ENCODE measurements around the gene TUBB.

TUBB gene

GRCh38 chr6:30719791-30720737 lies at the start of gene TUBB:
Gene TUBB, plus strand, starts transcription at chr6:30720352. Its CDS starts 155 bp downstream, at chr6:30720507.
- DNase-seq (ENCODE audit: low read depth in 1 of 2, low spot score in 1 of 2) = peak; percentile 84 to 92

GRCh38 chr6:30670760-30671527 lies 49.2 kb upstream of the TUBB start:
- no peak for DNase-seq (ENCODE audit: low read depth in 1 of 2, low spot score in 1 of 2)

- peak; percentile 77 to 80 for DNase-seq (ENCODE audit: low read depth in 1 of 2, low spot score in 1 of 2)
Observed at GRCh38 chr6:30672445-30673253, 47.5 kb upstream of the TUBB start, which contains the start of gene DHX16. Gene DHX16, minus strand, starts transcription at chr6:30673006. Its CDS starts 165 bp downstream, at chr6:30672841.

GRCh38 chr6:30676660-30677285 lies 43.4 kb upstream of the TUBB start:
- no peak for DNase-seq (ENCODE audit: low read depth in 1 of 2, low spot score in 1 of 2)

GRCh38 chr6:30678964-30679726 lies 41.0 kb upstream of the TUBB start:
- DNase-seq (ENCODE audit: low read depth in 1 of 2, low spot score in 1 of 2) = peak; percentile 90 to 93

GRCh38 chr6:30679765-30680535 lies 40.2 kb upstream of the TUBB start:
- no peak for DNase-seq (ENCODE audit: low read depth in 1 of 2, low spot score in 1 of 2)

- DNase-seq (ENCODE audit: low read depth in 1 of 2, low spot score in 1 of 2) = no peak
Observed at GRCh38 chr6:30681766-30682142, 38.4 kb upstream of the TUBB start.

GRCh38 chr6:30682143-30683117 lies 37.7 kb upstream of the TUBB start:
- DNase-seq (ENCODE audit: low read depth in 1 of 2, low spot score in 1 of 2) = peak; percentile 78 to 85

- no peak for DNase-seq (ENCODE audit: low read depth in 1 of 2, low spot score in 1 of 2)
Observed at GRCh38 chr6:30683183-30683979, 36.8 kb upstream of the TUBB start.

GRCh38 chr6:30683980-30684338 lies 36.2 kb upstream of the TUBB start:
- DNase-seq (ENCODE audit: low read depth in 1 of 2, low spot score in 1 of 2) = no peak

GRCh38 chr6:30684386-30685156 lies 35.6 kb upstream of the TUBB start:
- peak in 1 of 2 donors; percentile 30 for DNase-seq (ENCODE audit: low read depth in 1 of 2, low spot score in 1 of 2)

- DNase-seq (ENCODE audit: low read depth in 1 of 2, low spot score in 1 of 2) = no peak
Observed at GRCh38 chr6:30685157-30686008, 34.8 kb upstream of the TUBB start.

- peak; percentile 71 to 75 for DNase-seq (ENCODE audit: low read depth in 1 of 2, low spot score in 1 of 2)
Observed at GRCh38 chr6:30686009-30686907, 33.9 kb upstream of the TUBB start, which contains the start of gene PPP1R18. Gene PPP1R18, minus strand, starts transcription at chr6:30686645. Its CDS starts 627 bp downstream, at chr6:30686018.

- DNase-seq (ENCODE audit: low read depth in 1 of 2, low spot score in 1 of 2) = peak; percentile 42 to 66
Observed at GRCh38 chr6:30686908-30687658, 33.1 kb upstream of the TUBB start.
